B cell (primary cell): Measurements from ENCODE around the gene CACNA1H. TPM values are rescaled to one million over a fixed set of nuclear protein-coding genes. Genes with fewer than 3 reads are reported as not detected.

Experiments
- ATAC-seq: fragments of 200-7000 bp; cut with Tn5 transposase; one replicate; pipeline ENCODE4 v1.10.0; 2021; ENCODE audit warnings: low read depth, mild to moderate bottlenecking, moderate number of reproducible peaks, moderate library complexity
- CTCF ChIA-PET: fragments of 350-600 bp; sonication (Branson Sonifier 250); formaldehyde crosslinking; loops from one replicate; lab custom pipeline; 2021; ENCODE audit warnings: antibody characterized with exemption, inconsistent platforms; lab: Charles Lee
- POLR2A ChIA-PET: fragments of 350-600 bp; sonication (Branson Sonifier 250); formaldehyde crosslinking; loops from one replicate; lab custom pipeline; 2021; ENCODE audit warnings: antibody characterized with exemption; lab: Charles Lee
- DNase-seq: peaks from one replicate; pipeline ENCODE4 v3.0.0; 2013
- H2AFZ ChIP-seq: 2 replicates; pipeline ENCODE4 v1.6.1; 2012; ENCODE audit warnings: mild to moderate bottlenecking, low read depth, low read length; ENCODE audit not compliant: insufficient read depth, poor library complexity, severe bottlenecking
- H3K27ac ChIP-seq, 2 donors: 1 replicate in 1 of 2; 2 replicates in 1 of 2; pipeline ENCODE4 v1.5.1; 2012 to 2013; ENCODE audit warnings: low read length in 2 of 2, mild to moderate bottlenecking in 2 of 2, moderate library complexity in 1 of 2
- H3K27me3 ChIP-seq, 4 experiments: fragments of 200-600 bp in 1 of 4; sonication (generic) in 1 of 4; replicated peaks in 1 of 4; 1 replicate in 2 of 4; 2 replicates in 2 of 4; pipeline versions ENCODE4 v1.6.1 to v1.7.0; 2013 to 2016; ENCODE audit warnings: low read length in 3 of 4, mild to moderate bottlenecking in 2 of 4, mixed read lengths in 1 of 4, moderate library complexity in 1 of 4; ENCODE audit not compliant: insufficient read depth in 4 of 4, control insufficient read depth in 3 of 4; ENCODE audit errors: control extremely low read depth in 1 of 4
- H3K36me3 ChIP-seq, 2 experiments: replicated peaks in 1 of 2; 1 replicate in 1 of 2; 2 replicates in 1 of 2; pipeline versions ENCODE4 v1.6.1 to v1.7.1; 2013; ENCODE audit warnings: low read length in 1 of 2; ENCODE audit not compliant: insufficient read depth in 2 of 2, control insufficient read depth in 1 of 2; ENCODE audit errors: control extremely low read depth in 1 of 2, extremely low read depth in 1 of 2
- H3K4me1 ChIP-seq, 2 donors: fragments of 200-600 bp in 1 of 2; sonication (generic) in 1 of 2; 1 replicate in 1 of 2; 2 replicates in 1 of 2; pipeline versions ENCODE4 v1.5.1 to v1.6.1; 2013 to 2017; ENCODE audit warnings: low read length in 2 of 2; ENCODE audit not compliant: control insufficient read depth in 2 of 2, insufficient read depth in 2 of 2
- H3K4me2 ChIP-seq: replicated peaks from 2 replicates; pipeline ENCODE3; 2012; ENCODE audit warnings: mild to moderate bottlenecking, low read depth, low read length; ENCODE audit not compliant: poor library complexity, severe bottlenecking
- H3K4me3 ChIP-seq, 5 experiments: fragments of 200-600 bp in 1 of 5; sonication (generic) in 1 of 5; 1 replicate in 3 of 5; 2 replicates in 2 of 5; pipeline versions ENCODE4 v1.5.1 to v1.7.0; 2011 to 2016; ENCODE audit warnings: low read length in 4 of 5, mild to moderate bottlenecking in 4 of 5, low read depth in 2 of 5, control low read depth in 1 of 5, moderate library complexity in 1 of 5; ENCODE audit not compliant: insufficient read depth in 1 of 5; ENCODE audit errors: control extremely low read depth in 1 of 5, extremely low read depth in 1 of 5
- H3K79me2 ChIP-seq: fragments of 200-600 bp; sonication (generic); one replicate; pipeline ENCODE4 v1.6.0; 2016; ENCODE audit warnings: low read length; ENCODE audit not compliant: control insufficient read depth, insufficient read depth
- H3K9ac ChIP-seq: fragments of 200-600 bp; sonication (generic); 2 replicates; pipeline ENCODE4 v1.6.1; 2017; ENCODE audit warnings: mild to moderate bottlenecking, low read length, moderate library complexity
- H3K9me3 ChIP-seq, 3 donors: one replicate each; pipeline versions ENCODE4 v1.6.1 to v1.7.1; 2013; ENCODE audit warnings: low read length in 2 of 3; ENCODE audit not compliant: control insufficient read depth in 2 of 3, insufficient read depth in 1 of 3; ENCODE audit errors: control extremely low read depth in 1 of 3
- H4K20me1 ChIP-seq: 2 replicates; pipeline ENCODE4 v1.6.0; 2012; ENCODE audit warnings: mild to moderate bottlenecking, low read length; ENCODE audit not compliant: insufficient read depth, control insufficient read depth, poor library complexity, severe bottlenecking
- H3K27ac Mint-ChIP-seq: one replicate; pipeline ENCODE4 v1.8.0; 2021; ENCODE audit warnings: mixed read lengths
- H3K27me3 Mint-ChIP-seq: one replicate; pipeline ENCODE4 v1.8.0; 2021; ENCODE audit warnings: mixed read lengths
- H3K4me1 Mint-ChIP-seq: one replicate; pipeline ENCODE4 v1.8.0; 2021; ENCODE audit warnings: mixed read lengths
- H3K4me3 Mint-ChIP-seq: one replicate; pipeline ENCODE4 v1.8.0; 2021; ENCODE audit warnings: mixed read lengths
- H3K9me3 Mint-ChIP-seq: one replicate; pipeline ENCODE4 v1.8.0; 2022; ENCODE audit warnings: mixed read lengths; ENCODE audit not compliant: insufficient read depth
- CTCF ChIP-seq: fragments of 200-600 bp; IDR thresholded peaks from one replicate; pipeline ENCODE4 v1.8.0; 2022; ENCODE audit warnings: antibody characterized with exemption, mild to moderate bottlenecking
- EZH2 ChIP-seq: IDR thresholded peaks from 2 replicates; pipeline ENCODE4 v1.6.1; 2012; ENCODE audit warnings: borderline replicate concordance, low read depth, mild to moderate bottlenecking, moderate library complexity, low read length; ENCODE audit not compliant: insufficient read depth, poor library complexity, severe bottlenecking
- WGBS: methylation state at CpG from one replicate; pipeline ENCODE4 v1.1.5; 2013; ENCODE audit warnings: missing lambda C conversion rate; ENCODE audit not compliant: insufficient coverage; 5-methylcytosine and 5-hydroxymethylcytosine counted together
- intact Hi-C: fragments of 100-400 bp; cut with micrococcal nuclease; formaldehyde crosslinking; loops from one replicate; pipeline ENCODE4 v1.10.0; 2022
- polyA plus RNA-seq: library from polyadenylated mRNA; depleted of rRNA; stranded (reverse); fragments of >200 nt; gene quantifications from 2 replicates; pipeline ENCODE4 v1.2.3, GENCODE V29; 2012
- total RNA-seq, 2 donors: library from RNA; stranded (reverse); fragments of 120-200 nt in 1 of 2; gene quantifications; 1 replicate in 1 of 2; 2 replicates in 1 of 2; pipeline versions ENCODE4 v1.2.3 to v1.2.4, GENCODE V29; 2013 to 2022

CACNA1H gene
- total and polyA plus RNA-seq, 2 donors (not counting 1 experiment from before 2014, with no cell fraction given): 0.05 to 0.10 TPM

DNA sequence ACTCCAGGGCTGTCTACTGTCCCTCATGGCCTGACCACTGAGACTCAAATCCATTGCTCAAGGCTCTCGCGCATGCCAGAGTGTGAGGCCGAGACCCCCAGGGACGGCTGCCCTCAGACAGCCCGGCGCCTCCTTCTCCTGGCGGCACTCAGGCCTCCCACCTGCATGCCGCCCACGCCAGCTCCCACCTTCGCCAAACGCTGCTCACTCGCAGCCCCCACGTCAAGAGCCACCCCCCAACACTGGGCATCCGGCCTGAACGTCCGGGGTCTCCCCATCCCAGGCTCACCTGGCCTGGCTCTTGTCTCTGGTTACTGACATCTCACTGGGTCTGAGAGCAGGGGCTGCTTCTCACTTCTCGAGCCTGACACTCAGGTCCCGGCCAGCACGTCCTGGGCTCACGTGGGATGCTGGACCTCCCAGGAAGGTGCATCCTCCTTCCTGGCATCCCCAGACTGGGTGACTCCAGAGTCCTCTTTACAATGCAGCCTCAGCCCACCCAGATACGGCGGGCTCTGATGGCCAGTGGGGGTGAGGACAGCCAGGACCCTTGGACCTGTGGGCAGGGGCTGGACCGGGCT lies 12.2 kb upstream of the CACNA1H start:
- ChIA-PET CTCF (no interaction called here), POLR2A (no interaction called here)
- no peaks in the 10 kb centered on the region for H3K9me3 Mint-ChIP-seq
- Histone ChIP-seq H4K20me1 (no peaks in the 10 kb centered on the region), H3K4me2 (no peak overlapping the region), H3K27ac (no peak overlapping the region), H3K9ac (no peak overlapping the region), H3K27me3 (peaks cover 0 to 3% (median 0%) of the 10 kb centered on the region in 4 experiments), H2AFZ (no peak overlapping the region), H3K9me3 (peaks cover 0 to 3% (median 0%) of the 10 kb centered on the region in 3 donors), H3K4me3 (no peak overlapping the region), H3K79me2 (no peaks in the 10 kb centered on the region), H3K4me1 (no peaks in the 10 kb centered on the region), H3K36me3 (no peaks in the 10 kb centered on the region)
- ATAC-seq: no peak
- no peak overlapping the region for H3K27ac Mint-ChIP-seq
- TF ChIP-seq CTCF: no peak
- TF ChIP-seq EZH2: no peak
- no peaks in the 10 kb centered on the region for H3K4me1 Mint-ChIP-seq
- peaks cover 14% of the 10 kb centered on the region for H3K27me3 Mint-ChIP-seq
- DNase-seq: no peak
- no peak overlapping the region for H3K4me3 Mint-ChIP-seq
- intact Hi-C loops: no loop called here
- WGBS: 88% methylated on average over 21 of the region's 23 CpGs

DNA sequence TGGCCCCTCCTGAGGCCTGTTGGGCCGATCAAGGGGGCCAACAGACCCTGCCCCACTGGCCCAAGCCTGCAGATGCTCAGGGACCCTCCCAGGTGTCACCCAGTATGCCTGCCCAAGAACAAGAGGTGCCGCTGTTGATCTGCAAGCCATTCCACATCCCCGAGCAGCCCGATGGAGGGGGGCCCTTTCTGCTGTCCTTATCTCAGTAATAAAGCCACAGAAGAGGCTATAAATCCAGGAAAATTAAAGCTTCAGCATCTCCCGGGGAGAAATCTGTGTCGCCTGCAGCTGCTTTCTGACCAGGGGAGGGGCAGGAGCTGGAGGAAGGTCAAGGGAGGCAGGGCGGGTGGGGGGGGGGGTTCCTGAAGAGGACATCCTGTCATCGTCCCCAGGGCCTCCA lies 11.7 kb upstream of the CACNA1H start:
- Histone ChIP-seq H3K4me2 (no peak overlapping the region), H2AFZ (no peak overlapping the region), H3K9ac (no peak overlapping the region), H3K4me3 (no peak overlapping the region), H3K4me1 (no peaks in the 10 kb centered on the region), H3K79me2 (no peaks in the 10 kb centered on the region), H3K27me3 (peaks cover 0 to 3% (median 0%) of the 10 kb centered on the region in 4 experiments), H3K27ac (no peak overlapping the region), H3K9me3 (peaks cover 0 to 3% (median 0%) of the 10 kb centered on the region in 3 donors), H3K36me3 (no peaks in the 10 kb centered on the region), H4K20me1 (no peaks in the 10 kb centered on the region)
- Mint-ChIP-seq H3K9me3 (no peaks in the 10 kb centered on the region), H3K27ac (no peak overlapping the region), H3K4me3 (no peak overlapping the region), H3K27me3 (peaks cover 14% of the 10 kb centered on the region), H3K4me1 (no peaks in the 10 kb centered on the region)
- WGBS: 63% methylated on average over 5 of the region's 8 CpGs
- ChIA-PET POLR2A (no interaction called here), CTCF (no interaction called here)
- intact Hi-C loops: no loop called here
- ATAC-seq (no peak), DNase-seq (no peak)
- TF ChIP-seq CTCF: no peak
- TF ChIP-seq EZH2: no peak
